NCI-H1417 treated with DMSO at 0.1 percent for 48 hours (cell line): Measurements from ENCODE around the gene RHOT2.
A peak's percentile ranks its signal among the peaks of the same experiment; 100 is the strongest.

ENCODE experiments used
- DNase-seq: peaks from one replicate; lab custom pipeline; 2025; lab: John Stamatoyannopoulos, UW

Gene RHOT2

GRCh38 chr16:715477-716199, 47.7 kb downstream of the RHOT2 start:
- DNase-seq = no peak

GRCh38 chr16:716200-716568, 48.3 kb downstream of the RHOT2 start:
- DNase-seq = no peak

- DNase-seq = no peak
Measured at GRCh38 chr16:716768-717325, 48.9 kb downstream of the RHOT2 start.

- no peak for DNase-seq
Measured at GRCh38 chr16:717450-718245, 49.7 kb downstream of the RHOT2 start.

GRCh38 chr16:718389-718788, 50.5 kb downstream of the RHOT2 start:
- DNase-seq = no peak

- no peak for DNase-seq
Measured at GRCh38 chr16:718922-719321, 51.0 kb downstream of the RHOT2 start.

- no peak for DNase-seq
Measured at GRCh38 chr16:719815-720446, 52.0 kb downstream of the RHOT2 start.

GRCh38 chr16:720447-720989, 52.6 kb downstream of the RHOT2 start:
- no peak for DNase-seq

- DNase-seq = peak; percentile 52
Measured at GRCh38 chr16:720990-721764, 53.2 kb downstream of the RHOT2 start, which contains the start of gene ANTKMT. Gene ANTKMT (plus strand): TSS chr16:721146. CDS start chr16:721275, 129 bp downstream.

- DNase-seq = no peak
Measured at GRCh38 chr16:721765-722540, 54.0 kb downstream of the RHOT2 start.

- no peak for DNase-seq
Measured at GRCh38 chr16:722835-723633, 55.1 kb downstream of the RHOT2 start.

GRCh38 chr16:723695-724094, 55.8 kb downstream of the RHOT2 start:
- no peak for DNase-seq
